Activated CD8-positive, alpha-beta T cell treated with anti-CD3 and anti-CD28 coated beads, Interleukin-2, amount 10 ng/mL, durations not matched to agents 7 days and 5 days (primary cell): ENCODE results near the gene TRIM40. TPM values are rescaled to one million over a fixed set of nuclear protein-coding genes. Genes with fewer than 3 reads are reported as not detected.
A peak's percentile ranks its signal among the peaks of the same experiment; 100 is the strongest.

Source experiments
- ATAC-seq: fragments of 150-1000 bp; cut with Tn5 transposase; one replicate; pipeline ENCODE4 v1.10.0; 2021; ENCODE audit warnings: moderate library complexity
- CTCF ChIA-PET: fragments of 350-600 bp; sonication (Branson Sonifier 250); formaldehyde crosslinking; loops from one replicate; lab custom pipeline; 2021; ENCODE audit warnings: antibody characterized with exemption; lab: Charles Lee
- POLR2A ChIA-PET: fragments of 350-600 bp; sonication (Branson Sonifier 250); formaldehyde crosslinking; loops from one replicate; lab custom pipeline; 2021; ENCODE audit warnings: antibody characterized with exemption; lab: Charles Lee
- DNase-seq: peaks from one replicate; pipeline ENCODE4 v3.0.0-alpha.2; 2020
- H3K27ac Mint-ChIP-seq: one replicate; pipeline ENCODE4 v1.8.0; 2021; ENCODE audit warnings: mild to moderate bottlenecking, mixed read lengths
- H3K27me3 Mint-ChIP-seq: one replicate; pipeline ENCODE4 v1.8.0; 2021; ENCODE audit warnings: low read depth, mixed read lengths
- H3K36me3 Mint-ChIP-seq: one replicate; pipeline ENCODE4 v1.8.0; 2021; ENCODE audit warnings: low read depth, mixed read lengths
- H3K4me1 Mint-ChIP-seq: one replicate; pipeline ENCODE4 v1.8.0; 2021; ENCODE audit warnings: low read depth, mixed read lengths
- H3K4me3 Mint-ChIP-seq: one replicate; pipeline ENCODE4 v1.8.0; 2021; ENCODE audit warnings: mild to moderate bottlenecking, mixed read lengths
- H3K9me3 Mint-ChIP-seq: one replicate; pipeline ENCODE4 v1.8.0; 2022; ENCODE audit warnings: mixed read lengths; ENCODE audit not compliant: insufficient read depth
- total RNA-seq, 2 experiments: library from RNA; stranded (reverse); gene quantifications; one replicate each; pipeline ENCODE4 v1.2.3, GENCODE V29; 2021

Gene TRIM40
- total RNA-seq, 2 experiments from 2014 or later: not detected

DNA sequence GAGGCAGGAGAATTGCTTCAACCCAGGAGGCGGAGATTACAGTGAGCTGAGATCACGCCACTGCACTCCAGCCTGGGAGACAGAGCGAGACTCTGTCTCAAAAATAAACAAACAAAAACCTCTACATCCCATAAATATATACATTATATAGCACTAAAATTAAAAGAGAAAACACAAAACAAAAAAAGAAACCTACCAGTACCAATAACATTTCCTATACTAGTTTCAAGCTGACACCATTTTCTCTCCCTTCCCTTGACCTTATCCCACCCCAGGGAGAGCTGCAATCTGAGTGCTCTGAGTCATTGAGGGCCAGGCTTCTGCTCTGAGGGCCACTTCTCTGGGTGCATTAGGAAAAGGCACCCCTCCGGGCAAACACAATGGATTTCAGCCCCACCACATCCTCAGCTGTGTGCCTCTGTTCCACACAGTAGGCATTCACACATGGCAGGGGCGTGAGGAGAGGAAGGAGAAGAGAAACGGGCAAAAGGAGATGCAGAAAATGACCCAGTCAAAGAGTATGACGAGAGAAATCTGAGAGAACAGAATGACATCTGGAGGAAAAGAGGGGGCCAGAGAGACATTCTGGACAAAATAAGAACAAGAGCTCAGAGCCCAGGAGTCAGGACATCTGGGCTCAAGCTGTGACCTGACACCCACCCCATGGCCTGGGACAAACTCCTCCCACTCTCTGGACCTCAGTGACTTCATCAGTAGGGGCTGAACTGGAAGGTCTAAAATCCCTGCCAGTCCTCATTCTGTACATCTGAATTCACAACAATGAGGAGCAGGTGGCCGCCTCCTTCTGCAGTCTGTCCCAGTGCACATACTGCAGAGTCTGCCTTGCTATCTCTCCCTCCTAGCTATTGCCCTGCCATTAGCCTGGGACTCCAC lies 59.1 kb downstream of the TRIM40 start:
- peak overlapping the region; percentile 25 for H3K27ac Mint-ChIP-seq
- POLR2A ChIA-PET: interaction anchor here (2.7 kb wide), 1 partner anchor 12 kb away, joined by 8 read pairs; no protein-coding TSS in a partner anchor
- H3K27me3 Mint-ChIP-seq: no peaks in the 10 kb centered on the region
- H3K4me1 Mint-ChIP-seq: peaks cover 4% of the 10 kb centered on the region
- no peak overlapping the region for H3K4me3 Mint-ChIP-seq
- H3K9me3 Mint-ChIP-seq: no peaks in the 10 kb centered on the region
- peak; percentile 16 for DNase-seq
- H3K36me3 Mint-ChIP-seq: peaks cover 61% of the 10 kb centered on the region
- no peak for ATAC-seq
- CTCF ChIA-PET: interaction anchor here (1.2 to 1.3 kb wide), 2 partner anchors 24 to 347 kb away, joined by 4 to 5 read pairs; no protein-coding TSS in a partner anchor

GRCh38 chr6:30195951-30196350 lies 60.0 kb downstream of the TRIM40 start:
- DNase-seq: no peak
- Mint-ChIP-seq H3K27ac (peak overlapping the region; percentile 24), H3K27me3 (no peaks in the 10 kb centered on the region), H3K4me3 (no peak overlapping the region), H3K4me1 (peaks cover 10% of the 10 kb centered on the region), H3K9me3 (no peaks in the 10 kb centered on the region), H3K36me3 (peaks cover 58% of the 10 kb centered on the region)
- no peak for ATAC-seq
- ChIA-PET CTCF (interaction anchor here (1.2 to 1.3 kb wide), 2 partner anchors 23 to 348 kb away, joined by 4 to 5 read pairs; no protein-coding TSS in a partner anchor), POLR2A (interaction anchor here (2.7 kb wide), 1 partner anchor 11 kb away, joined by 8 read pairs; no protein-coding TSS in a partner anchor)

DNA sequence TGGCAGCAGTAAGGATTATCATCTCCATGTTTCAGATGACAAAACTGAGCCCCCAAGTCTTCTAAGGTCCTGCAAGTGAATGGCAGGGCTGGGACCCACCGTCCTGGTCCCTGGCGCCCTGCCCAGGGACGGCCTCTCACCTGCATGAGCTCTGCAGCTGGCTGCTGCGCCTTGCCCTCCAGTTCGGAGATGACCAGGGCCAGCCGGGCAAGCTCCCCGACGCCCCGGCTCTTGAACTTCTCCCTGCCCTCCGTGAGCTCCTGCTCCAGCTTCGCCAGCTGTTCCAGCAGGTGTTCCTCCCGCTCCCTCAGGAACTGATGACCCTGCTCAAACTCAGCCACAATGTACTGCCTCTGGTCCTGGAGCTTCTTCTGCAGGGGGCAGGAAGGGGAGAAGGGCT lies 60.4 kb downstream of the TRIM40 start:
- DNase-seq: no peak

More for the DNA sequence above, 60.4 kb downstream of the TRIM40 start:
- ChIA-PET CTCF (interaction anchor here (1.0 to 1.2 kb wide), 2 partner anchors 160 to 349 kb away, joined by 4 read pairs; no protein-coding TSS in a partner anchor), POLR2A (interaction anchor here (0.8 to 2.7 kb wide), 2 partner anchors 10 to 153 kb away, joined by 3 to 8 read pairs; no protein-coding TSS in a partner anchor)
- ATAC-seq: no peak
- peaks cover 59% of the 10 kb centered on the region for H3K36me3 Mint-ChIP-seq
- H3K4me3 Mint-ChIP-seq: no peak overlapping the region
- no peak overlapping the region for H3K27ac Mint-ChIP-seq
- no peaks in the 10 kb centered on the region for H3K27me3 Mint-ChIP-seq
- H3K4me1 Mint-ChIP-seq: peaks cover 15% of the 10 kb centered on the region
- H3K9me3 Mint-ChIP-seq: no peaks in the 10 kb centered on the region

Other genes with a start within 250 kb of the TRIM40 start
- 1,000 to 10,000 TPM; 1,178 to 1,183 TPM for gene HLA-A, start 193.6 kb upstream of the TRIM40 start, total RNA-seq
- 10 to 100 TPM; 52.3 to 60.4 TPM for gene POLR1H, start 74.9 kb upstream of the TRIM40 start, total RNA-seq
- 10 to 100 TPM; 48.1 to 50.3 TPM for gene PPP1R11, start 68.9 kb upstream of the TRIM40 start, total RNA-seq
- gene RNF39, start 60.4 kb upstream of the TRIM40 start, total RNA-seq: not detected
- not detected for gene TRIM31, start 23.1 kb upstream of the TRIM40 start, total RNA-seq
- not detected for gene TRIM10, start 25.1 kb downstream of the TRIM40 start, total RNA-seq
- gene TRIM15, start 27.4 kb downstream of the TRIM40 start, total RNA-seq: not detected
- 10 to 100 TPM; 78.0 to 86.4 TPM for gene TRIM26, start 77.3 kb downstream of the TRIM40 start, total RNA-seq
- 10 to 100 TPM; 16.7 to 16.9 TPM for gene TRIM39, start 190.8 kb downstream of the TRIM40 start, total RNA-seq
- 10 to 100 TPM; 37.3 to 37.9 TPM for gene RPP21, start 209.0 kb downstream of the TRIM40 start, total RNA-seq